NCI-H2227 (cell line): ENCODE data around the gene CDK6.
"Not testable (repeated sequence)": the region's sequence is repeated elsewhere in the genome, so short reads cannot be mapped to it uniquely, and the experiment has no call there.

Experiments
- DNase-seq: peaks from one replicate; lab custom pipeline; 2025; ENCODE audit not compliant: unreplicated experiment; lab: John Stamatoyannopoulos, UW

Gene CDK6

DNA sequence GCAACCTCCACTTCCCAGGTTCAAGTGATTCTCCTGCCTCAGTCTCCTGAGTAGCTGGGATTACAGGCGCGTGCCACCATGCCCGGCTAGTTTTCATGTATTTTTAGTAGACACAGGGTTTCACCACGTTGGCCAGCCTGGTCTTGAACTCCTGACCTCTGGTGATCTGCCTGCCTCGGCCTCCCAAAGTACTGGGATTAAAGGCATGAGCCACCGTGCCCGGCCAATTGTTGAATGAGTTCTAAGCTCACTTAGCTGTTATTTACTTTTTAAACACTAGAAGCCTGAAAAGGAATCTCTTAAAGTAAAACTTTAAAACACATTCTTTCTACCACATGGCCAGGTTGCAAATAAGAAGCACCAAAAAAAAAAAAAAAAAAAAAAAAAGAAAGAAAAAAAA, 231.9 kb downstream of the CDK6 start:
- not testable (repeated sequence) for DNase-seq

DNA sequence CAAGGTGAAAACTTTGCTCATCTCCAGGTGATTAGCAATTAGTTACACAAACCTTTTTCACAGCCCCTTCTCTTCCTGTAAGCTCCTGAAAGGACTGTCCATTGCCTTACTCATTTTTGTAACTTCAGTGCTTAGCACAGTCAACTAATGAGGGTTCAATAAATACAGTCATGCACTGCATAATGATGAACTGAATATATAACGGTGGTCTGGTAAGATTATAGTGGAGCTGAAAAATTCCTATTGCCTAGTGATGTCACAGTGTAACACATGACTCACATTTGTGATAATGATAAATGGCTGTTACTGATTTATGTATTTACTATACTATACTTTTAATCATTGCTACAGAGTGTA, 233.3 kb downstream of the CDK6 start:
- DNase-seq, result no peak

DNA sequence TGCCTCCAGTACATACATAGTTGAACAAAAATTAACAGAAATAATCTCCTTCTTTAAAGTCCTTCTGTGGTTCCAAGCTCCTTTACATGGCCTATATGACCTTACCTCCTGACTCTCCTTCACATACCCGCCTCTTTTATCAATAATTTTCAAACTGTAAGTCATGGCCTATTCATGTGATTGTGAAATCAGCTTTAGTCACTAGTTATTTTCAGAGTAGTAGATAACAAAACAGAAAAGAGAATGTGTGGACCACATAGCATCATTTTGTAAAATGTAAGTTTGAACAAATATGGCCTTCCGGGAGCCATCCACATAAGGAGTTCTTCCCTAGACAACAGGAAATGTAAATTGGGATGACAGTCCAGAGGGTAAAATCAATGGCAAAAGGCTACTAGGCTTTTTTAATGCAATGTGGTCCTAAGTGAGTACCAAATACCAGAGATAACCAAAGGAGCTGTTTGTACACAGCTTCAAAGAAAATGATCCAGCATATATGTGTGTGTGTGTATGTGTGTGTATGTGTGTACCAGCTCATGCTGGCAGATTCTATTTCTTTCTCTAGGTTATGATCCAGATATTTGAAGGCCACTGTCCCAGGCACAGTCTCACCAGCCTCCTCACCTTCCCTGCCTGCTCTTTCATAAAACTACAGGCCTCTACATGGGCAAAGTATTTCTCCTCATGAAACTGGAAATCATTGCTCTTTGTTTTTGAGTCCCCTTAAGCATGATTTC, 233.9 kb downstream of the CDK6 start:
- no peak for DNase-seq

DNA sequence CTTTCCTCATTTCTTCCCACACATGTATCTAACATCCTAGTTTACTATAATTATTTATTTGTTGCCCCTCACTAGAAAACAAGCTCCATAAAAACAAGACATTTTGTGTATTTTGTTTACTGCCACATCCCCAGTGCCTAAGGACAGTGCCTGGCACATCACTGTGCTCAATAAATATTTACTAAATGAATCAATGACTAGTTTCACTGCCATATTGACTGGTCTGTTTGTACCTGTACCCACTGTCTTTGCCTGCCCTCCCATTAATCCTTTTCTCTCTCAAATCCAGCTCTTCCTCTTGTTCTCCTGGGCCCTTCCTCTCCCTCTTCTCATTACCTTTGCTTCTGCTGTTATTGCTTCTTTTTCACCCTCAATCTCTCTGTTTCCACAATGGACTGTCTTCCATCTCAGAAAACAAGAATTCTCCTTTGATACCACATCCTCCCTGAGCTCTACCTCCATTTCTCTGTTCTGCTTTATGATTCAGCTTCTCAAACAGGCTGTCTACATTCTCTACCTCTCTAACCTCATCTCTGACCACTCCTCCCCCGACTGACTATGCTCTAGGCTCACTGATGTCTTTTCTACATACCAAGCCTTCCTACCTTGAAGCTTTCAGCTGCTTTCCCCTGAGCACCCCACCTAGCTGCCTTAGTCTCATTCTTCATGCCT, 237.9 kb downstream of the CDK6 start:
- DNase-seq, result no peak

DNA sequence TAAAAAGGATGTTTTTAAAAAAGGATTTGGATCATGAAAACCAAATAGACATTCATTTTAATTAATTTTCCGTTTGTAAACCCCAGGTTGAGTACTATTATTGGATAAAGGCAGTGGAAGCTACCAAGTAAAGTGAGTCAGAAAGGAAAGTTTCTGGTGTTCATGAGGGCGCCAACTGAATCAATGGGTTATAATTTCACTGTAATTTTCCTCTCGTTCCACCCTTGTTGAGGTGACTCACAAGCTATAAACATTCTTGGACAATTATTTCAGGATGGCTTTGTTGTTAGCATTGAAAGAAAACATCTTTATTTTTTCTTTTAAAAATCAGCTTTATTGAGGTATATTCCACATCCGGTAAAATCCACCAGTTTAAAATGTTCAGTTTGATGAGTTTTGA, 241.1 kb downstream of the CDK6 start:
- DNase-seq, result no peak

DNA sequence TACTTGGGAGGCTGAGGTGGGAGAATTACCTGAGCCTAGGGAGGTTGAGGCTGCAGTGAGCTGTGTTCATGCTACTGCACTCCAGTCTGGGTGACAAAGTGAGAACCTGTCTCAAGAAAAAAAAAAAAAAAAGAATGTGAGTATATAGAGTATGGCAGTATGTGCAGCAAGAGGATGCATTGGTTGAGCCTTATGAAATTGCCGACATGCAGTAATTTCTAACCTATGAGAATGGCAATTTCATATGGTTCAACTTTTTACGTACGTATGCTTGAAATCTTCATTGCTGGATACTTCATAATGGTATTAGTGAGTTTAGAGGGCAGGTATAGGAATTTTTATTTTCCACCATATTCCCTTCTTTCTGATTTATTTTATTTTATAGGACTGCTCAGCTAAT, 241.6 kb downstream of the CDK6 start:
- no peak for DNase-seq

DNA sequence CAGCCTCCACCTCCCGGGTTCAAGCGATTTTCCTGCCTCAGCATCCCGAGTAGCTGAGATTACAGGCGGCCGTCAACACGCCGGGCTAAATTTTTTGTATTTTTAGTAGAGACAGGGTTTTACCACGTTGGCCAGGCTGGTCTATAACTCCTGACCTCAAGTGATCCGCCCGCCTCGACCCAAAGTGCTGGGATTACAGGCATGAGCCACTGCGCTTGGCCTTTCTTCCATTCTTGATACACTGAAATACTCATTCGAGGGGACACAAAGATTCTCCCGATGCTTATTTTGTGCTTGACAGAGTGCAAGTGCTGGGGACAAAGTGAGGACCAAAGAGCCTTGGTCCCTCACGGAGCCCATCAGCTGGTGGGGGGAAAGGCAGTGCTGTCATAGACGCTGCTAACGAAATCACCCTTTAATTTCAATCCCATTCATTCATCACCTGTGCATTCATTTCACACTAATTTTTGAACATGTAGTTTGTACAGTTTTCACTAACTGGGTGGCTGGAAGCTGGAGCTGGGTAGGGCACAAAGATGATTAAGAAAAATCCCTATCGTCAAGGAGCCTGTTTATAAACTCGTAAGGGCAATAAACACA, 245.6 kb downstream of the CDK6 start:
- DNase-seq, result no peak

DNA sequence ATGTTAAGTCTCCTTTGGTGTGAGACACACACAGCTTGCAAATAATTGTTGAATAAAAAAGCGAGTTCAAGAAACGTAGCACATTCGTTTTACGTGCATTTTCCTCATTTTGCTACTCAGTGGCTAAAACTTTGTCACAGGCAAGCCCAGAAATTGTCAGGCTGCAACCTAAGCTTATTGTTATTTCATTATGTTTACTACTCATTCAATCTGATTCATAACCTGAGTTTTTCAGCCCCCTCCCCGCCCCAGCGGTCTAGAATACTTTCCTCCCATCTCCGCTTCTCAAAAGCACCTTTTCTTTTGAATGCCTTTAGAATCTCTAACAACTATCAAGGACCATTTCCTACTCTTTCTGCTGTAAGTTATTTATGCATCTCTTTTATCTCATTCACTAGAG, 247.3 kb downstream of the CDK6 start:
- DNase-seq, result no peak

DNA sequence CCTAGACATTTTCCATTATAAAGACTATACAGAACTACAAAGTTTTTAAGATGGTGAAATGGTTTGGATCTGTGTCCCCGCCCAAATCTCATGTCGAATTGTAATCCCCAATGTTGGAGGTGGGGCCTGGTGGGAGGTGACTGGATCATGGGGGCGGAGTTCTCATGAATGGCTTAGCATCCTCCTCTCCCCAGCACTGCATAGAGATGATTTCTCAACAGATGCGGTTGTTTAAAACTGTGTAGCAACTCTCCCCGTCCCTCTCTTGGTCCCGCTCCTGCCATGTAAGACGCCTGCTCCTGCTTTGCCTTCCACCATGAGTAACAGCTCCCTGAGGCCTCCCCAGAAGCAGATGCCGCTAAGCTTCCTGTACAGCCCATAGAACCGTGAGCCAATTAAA, 247.8 kb downstream of the CDK6 start:
- DNase-seq, result no peak

DNA sequence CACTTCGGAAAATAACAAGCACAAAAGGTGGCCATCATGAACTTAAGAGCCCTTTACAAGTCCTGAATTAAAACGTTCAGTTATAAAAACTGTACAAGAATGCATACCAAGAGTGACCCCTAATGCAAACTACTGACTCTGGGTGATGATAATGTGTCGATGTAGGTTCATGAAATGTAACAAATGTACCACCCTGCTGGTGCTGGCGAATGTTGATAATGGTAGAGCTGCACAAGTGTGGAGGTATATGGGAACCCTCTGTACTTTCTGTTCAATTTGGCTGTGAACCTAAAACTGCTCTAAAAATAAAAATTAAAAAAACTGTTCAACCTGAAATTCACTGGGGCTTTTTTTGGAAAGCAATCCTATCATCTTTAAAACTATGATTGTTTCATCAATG, 249.5 kb downstream of the CDK6 start:
- DNase-seq, result no peak

DNA sequence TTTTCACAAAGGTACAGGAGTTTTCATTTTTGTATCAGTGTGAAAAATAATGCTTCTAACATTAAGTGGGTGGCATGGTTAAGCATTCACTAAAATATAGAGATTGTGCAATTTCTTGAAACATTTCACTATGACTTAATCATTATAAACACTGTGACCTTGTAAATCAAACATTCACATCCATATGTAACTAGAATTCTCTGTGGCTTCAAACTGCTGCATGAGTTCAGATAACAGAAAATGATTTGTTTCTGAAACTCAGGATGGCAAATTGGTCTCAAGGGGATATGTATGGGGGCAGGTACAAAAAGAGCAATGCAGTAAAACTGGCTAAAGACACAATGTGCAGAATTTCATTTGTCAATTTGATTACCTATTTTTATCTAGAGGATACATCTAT, 250.0 kb downstream of the CDK6 start:
- DNase-seq, result no peak

DNA sequence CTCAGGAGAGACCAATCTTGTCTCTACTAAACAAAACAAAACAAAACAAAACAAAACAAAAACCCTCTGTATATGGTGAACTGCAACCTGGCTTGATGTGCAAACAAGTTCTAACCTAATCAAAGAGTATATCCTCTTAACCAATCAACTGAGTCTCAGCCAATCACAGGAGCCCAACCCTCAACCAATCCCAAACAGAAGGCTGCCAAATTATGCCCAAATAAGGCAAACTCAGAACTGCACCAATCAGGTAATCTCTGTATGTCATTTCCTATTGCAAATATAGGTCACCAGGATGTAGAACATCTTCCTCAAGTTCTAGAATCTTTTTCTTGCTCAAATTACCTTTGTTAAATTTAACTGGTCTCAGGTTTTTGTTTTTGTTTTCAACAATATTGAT, 251.4 kb downstream of the CDK6 start:
- DNase-seq, result no peak

DNA sequence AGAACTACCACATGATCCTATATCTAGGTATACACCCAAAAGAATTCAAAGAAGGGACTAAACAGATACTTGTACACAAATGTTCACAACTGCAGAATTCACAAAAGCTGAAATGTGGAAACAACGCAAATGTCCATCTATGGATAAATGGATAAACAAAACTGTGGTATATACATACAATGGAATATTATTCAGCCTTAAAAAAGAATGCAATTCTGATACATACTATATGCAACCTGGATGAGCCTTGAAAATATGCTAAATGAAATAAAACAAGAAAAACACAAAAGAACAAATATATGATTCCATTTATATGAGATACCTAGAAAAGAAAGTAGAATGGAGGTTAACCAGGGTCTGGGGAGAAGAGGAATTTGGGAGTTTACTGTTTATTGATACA, 253.4 kb downstream of the CDK6 start:
- no peak for DNase-seq

DNA sequence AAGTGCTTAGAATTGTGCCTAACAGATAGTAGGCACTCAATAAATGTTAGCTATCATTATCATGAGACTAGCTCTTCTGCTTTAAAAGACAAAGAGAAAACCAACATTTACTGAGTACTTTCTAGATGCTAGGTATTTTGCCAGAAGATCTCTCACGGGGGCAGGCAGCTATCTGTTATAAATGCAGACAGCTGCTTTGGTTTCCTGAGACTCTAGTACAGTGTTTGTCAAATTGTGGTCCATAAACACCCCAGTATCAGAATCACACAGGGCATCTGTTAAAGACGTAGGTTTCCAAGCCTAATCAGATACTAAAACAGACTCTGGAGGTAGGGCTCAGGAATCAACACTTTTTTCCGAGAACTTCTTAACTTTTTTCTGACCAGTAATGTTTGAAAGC, 260.1 kb downstream of the CDK6 start:
- DNase-seq, result no peak

DNA sequence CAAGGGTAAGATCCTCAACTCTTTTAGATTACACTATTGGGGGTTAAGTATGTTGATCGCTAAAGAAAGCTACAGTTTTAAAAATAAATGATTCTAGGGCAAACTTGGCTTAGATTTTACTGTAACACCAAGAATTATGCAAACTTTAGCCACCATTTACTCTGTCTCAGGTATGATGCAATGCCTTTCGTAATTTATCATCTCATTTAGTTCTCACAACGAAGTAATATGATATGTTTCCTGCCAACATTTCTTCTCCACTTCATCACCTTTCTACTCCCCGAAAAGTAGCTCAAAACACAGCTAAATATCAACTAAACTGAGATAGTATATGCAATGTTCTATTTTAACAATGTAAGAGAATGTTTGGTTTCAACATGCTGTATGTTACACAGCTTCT, 267.2 kb downstream of the CDK6 start:
- no peak for DNase-seq

DNA sequence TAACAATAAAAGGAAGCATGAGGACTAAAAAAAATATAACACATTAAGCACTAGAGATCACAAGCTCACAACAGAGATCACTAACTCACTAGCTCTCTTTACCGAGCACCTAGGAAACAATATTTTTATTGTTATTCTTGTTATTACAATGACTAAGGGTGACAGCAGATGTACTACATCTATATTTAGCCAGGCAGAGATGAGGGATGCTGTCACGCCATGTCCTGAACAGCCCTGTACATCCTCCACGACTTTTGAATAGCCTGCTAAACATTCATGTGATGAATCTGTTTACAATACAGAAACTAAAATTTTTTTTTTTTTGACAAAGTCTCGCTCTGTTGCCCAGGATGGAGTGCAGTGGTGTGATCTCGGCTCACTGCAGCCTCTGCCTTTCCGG, 268.9 kb downstream of the CDK6 start:
- no peak for DNase-seq

DNA sequence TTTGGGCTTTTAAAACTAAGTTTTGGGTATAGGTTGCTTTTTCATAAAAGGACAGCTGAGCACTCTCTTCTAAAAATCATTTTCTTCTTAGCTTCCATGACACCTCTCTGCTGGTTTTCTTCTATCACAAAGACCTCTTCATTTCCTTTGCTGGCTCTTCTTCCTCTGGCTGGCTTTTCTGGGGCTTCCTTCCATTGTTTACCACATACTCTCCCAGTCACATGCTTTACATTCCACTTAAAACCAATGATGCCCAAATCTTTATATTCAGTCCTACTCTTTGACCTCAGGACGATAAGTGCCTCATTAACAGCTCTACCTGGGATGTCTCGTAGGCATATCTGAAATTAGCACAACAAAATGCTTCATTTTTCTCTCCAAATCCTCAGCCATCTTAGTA, 273.0 kb downstream of the CDK6 start:
- DNase-seq, result no peak

DNA sequence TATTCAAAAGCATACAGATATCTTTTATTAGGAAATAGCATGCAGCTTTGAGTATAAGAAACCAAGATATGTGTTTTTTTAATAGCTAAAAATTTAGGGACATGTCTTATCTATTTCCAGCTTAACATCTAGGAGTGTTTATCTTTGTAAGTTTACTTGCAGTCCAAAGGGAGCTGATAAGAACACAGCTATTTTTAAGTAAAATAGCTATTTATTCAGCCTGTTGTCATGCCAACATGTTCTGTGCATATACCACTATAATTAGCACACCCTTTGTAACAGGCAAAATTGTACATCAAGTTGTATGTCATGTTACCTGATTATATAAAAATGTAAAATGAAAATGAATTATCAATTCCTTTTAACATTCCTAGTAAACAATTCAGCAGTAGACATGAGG, 275.8 kb downstream of the CDK6 start:
- DNase-seq, result no peak

DNA sequence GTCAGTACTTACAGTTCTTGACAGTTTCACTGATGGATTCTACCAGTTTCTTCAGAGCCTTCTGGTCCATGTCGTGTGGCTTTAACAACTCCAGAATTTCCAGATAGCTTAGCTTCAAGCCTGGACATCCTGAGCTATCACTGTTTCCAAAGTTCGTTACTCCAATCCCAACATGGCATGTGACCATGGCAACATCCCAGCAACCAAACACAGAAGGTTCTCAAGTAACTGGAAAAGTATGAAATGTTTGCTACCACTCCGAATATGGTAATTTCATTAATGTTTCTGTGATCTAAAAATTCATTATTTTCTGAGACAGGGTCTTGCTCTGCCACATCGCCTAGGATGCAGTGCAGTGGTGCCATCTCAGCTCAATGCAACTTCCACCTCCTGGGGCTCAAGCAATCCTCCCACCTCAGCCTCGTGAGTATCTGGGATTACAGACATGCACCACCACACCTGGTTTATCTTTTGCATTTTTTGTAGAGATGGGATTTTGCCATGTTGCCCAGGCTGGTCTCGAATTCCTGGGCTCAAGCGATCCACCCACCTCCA, 278.5 kb downstream of the CDK6 start:
- DNase-seq, result no peak

DNA sequence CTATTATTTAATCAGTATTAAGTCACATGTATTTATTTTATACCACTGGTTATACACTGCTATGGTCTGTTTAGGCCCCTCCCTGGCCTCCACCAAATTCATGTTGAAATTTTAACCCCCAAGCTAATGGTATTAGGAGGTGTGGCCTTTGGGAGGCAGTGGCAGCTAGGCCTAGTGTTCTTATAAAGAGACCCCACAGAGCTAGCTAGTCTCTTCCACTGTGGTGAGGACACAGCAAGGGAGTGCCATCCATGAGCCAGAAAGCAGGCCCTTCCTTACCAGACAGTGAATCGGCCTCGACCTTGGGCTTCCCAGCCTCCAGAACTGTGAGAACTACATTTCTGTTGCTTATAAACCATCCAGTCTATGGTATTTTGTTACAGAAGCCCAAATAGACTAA, 279.1 kb downstream of the CDK6 start:
- DNase-seq, result no peak
